Spleen (tissue), 11 donors: ENCODE measurements around the gene GPR34. TPM values are rescaled to one million over a fixed set of nuclear protein-coding genes. Genes with fewer than 3 reads are reported as not detected.
"Not testable (repeated sequence)": the region's sequence is repeated elsewhere in the genome, so short reads cannot be mapped to it uniquely, and the experiment has no call there.

Experiments
- DNase-seq: peaks from one replicate; pipeline ENCODE4 v3.0.0-alpha.2; 2020
- H3K27ac ChIP-seq, 8 donors: fragments of 200-600 bp; sonication (generic) in 7 of 8; 1 replicate in 4 of 8; 2 replicates in 4 of 8; pipeline versions ENCODE4 v1.5.0 to v1.8.0; 2016 to 2021; ENCODE audit warnings: inconsistent platforms in 4 of 8, mild to moderate bottlenecking in 4 of 8, moderate library complexity in 1 of 8
- H3K27me3 ChIP-seq, 7 donors: fragments of 200-600 bp; sonication (generic) in 6 of 7; replicated peaks in 1 of 7; 1 replicate in 4 of 7; 2 replicates in 3 of 7; pipeline versions ENCODE4 v1.5.0 to v1.8.0; 2016 to 2021; ENCODE audit warnings: inconsistent platforms in 3 of 7, mild to moderate bottlenecking in 1 of 7
- H3K36me3 ChIP-seq, 6 donors: fragments of 200-600 bp; sonication (generic) in 5 of 6; 1 replicate in 4 of 6; 2 replicates in 2 of 6; pipeline versions ENCODE4 v1.5.0 to v1.8.0; 2016 to 2021; ENCODE audit warnings: inconsistent platforms in 2 of 6
- H3K4me1 ChIP-seq, 6 donors: fragments of 200-600 bp; sonication (generic) in 5 of 6; 1 replicate in 3 of 6; 2 replicates in 3 of 6; pipeline versions ENCODE4 v1.5.0 to v1.8.0; 2016 to 2021; ENCODE audit warnings: inconsistent platforms in 3 of 6
- H3K4me3 ChIP-seq, 8 donors: fragments of 200-600 bp; sonication (generic) in 7 of 8; 1 replicate in 4 of 8; 2 replicates in 4 of 8; pipeline versions ENCODE4 v1.5.0 to v1.8.0; 2016 to 2021; ENCODE audit warnings: inconsistent platforms in 4 of 8, mild to moderate bottlenecking in 4 of 8, moderate library complexity in 2 of 8
- H3K9me3 ChIP-seq, 8 donors: fragments of 200-600 bp; sonication (generic) in 7 of 8; 1 replicate in 4 of 8; 2 replicates in 4 of 8; pipeline versions ENCODE4 v1.5.0 to v1.8.0; 2016 to 2021; ENCODE audit warnings: inconsistent platforms in 4 of 8
- CTCF ChIP-seq, 11 experiments: fragments of 200-600 bp in 7 of 11; fragments of 450-650 bp in 4 of 11; sonication (generic) in 4 of 11; IDR thresholded peaks in 8 of 11; conservative IDR thresholded peaks in 3 of 11; 1 replicate in 7 of 11; 2 replicates in 4 of 11; pipeline versions ENCODE4 v1.4.0 to v1.8.0; 2016 to 2021; ENCODE audit warnings: antibody characterized with exemption in 11 of 11, inconsistent platforms in 4 of 11, mild to moderate bottlenecking in 1 of 11
- POLR2A ChIP-seq, 3 donors: fragments of 450-650 bp; IDR thresholded peaks; one replicate each; pipeline ENCODE4 v1.5.1; 2017; ENCODE audit warnings: antibody characterized with exemption in 3 of 3, mild to moderate bottlenecking in 1 of 3
- POLR2AphosphoS5 ChIP-seq, 3 donors: sonication (generic); formaldehyde crosslinking; IDR thresholded peaks; one replicate each; pipeline ENCODE4 v1.5.1; 2017; ENCODE audit warnings: antibody characterized with exemption in 3 of 3
- WGBS, 5 donors: extraction: QIAGEN DNeasy Blood & Tissue Kit in 3 of 5; methylation state at CpG; one replicate each; pipeline versions ENCODE4 v1.1.5 to v1.1.7; 2013 to 2018; 5-methylcytosine and 5-hydroxymethylcytosine counted together
- intact Hi-C: fragments of 100-400 bp; cut with DNase I; formaldehyde crosslinking; loops from one replicate; pipeline ENCODE4 v1.15.0; 2023; ENCODE audit warnings: low total_unique reads
- polyA plus RNA-seq, 3 donors: library from polyadenylated mRNA; stranded (reverse); fragments of 200-250 nt; gene quantifications; one replicate each; pipeline ENCODE4 v1.2.1, GENCODE V29; 2013
- total RNA-seq, 7 donors: library from RNA; depleted of rRNA in 3 of 7; stranded (reverse); fragments of >200 nt in 3 of 7; fragmentation: NEBNext Ultra II Directional in 4 of 7; extraction: Animal tissue kit (Norgen Biotek cat#: 25700) in 4 of 7; gene quantifications; one replicate each; pipeline versions ENCODE4 v1.1.0 to v1.2.1, GENCODE V29; 2016 to 2021
- donor health status: healthy with polysubstance abuse.
- donor health status: DM: no; HTN: no; CAD: no; lungs with moderate emphysema.
- donor health status: DM: no; HTN: no; CAD: no.
- donor health status: Bipolar disorder and iron deficiency.
- donor health status: healthy.
- donor health status: DM: no; HTN: no; CAD: no.
- donor health status: DM: yes; HTN: yes; CAD: no.

GPR34 gene
- total and polyA plus RNA-seq, 10 donors, result 5.5 to 45.1 (median 15.1) TPM

- intact Hi-C loops, result no loop called here
- H3K9me3 ChIP-seq, result no peaks in the 10 kb centered on the region
- 49 to 88% (median 62%) methylated on average over 1 of the region's 1 CpG for WGBS, 5 donors
- DNase-seq, result no peak
- H3K27me3 ChIP-seq, result no peaks in the 10 kb centered on the region
- no peaks in the 10 kb centered on the region for H3K4me1 ChIP-seq
- no peak overlapping the region for H3K27ac ChIP-seq
- TF ChIP-seq CTCF (IDR thresholded peaks at IDR 0.05 in 8 of 11, conservative IDR thresholded peaks at IDR 0.05 in 3 of 11) (no peak), POLR2A (IDR thresholded peaks at IDR 0.05) (no peak), POLR2AphosphoS5 (IDR thresholded peaks at IDR 0.05) (no peak)
- peaks cover 0 to 11% (median 0%) of the 10 kb centered on the region in 6 donors for H3K36me3 ChIP-seq
- no peak overlapping the region for H3K4me3 ChIP-seq
Measured at GRCh38 chrX:41672643-41673042, 16.1 kb upstream of the GPR34 start.

GRCh38 chrX:41676361-41676760 is 12.4 kb upstream of the GPR34 start:
- H3K4me3 ChIP-seq, H3K9me3 ChIP-seq, H3K27ac ChIP-seq, DNase-seq, H3K4me1 ChIP-seq, intact Hi-C loops, H3K27me3 ChIP-seq, H3K36me3 ChIP-seq: not testable (repeated sequence)
- 90 to 99% (median 98%) methylated on average over 14 to 15 of the region's 15 CpGs for WGBS, 5 donors

- Histone ChIP-seq H3K27me3 (peaks cover 0 to 6% (median 0%) of the 10 kb centered on the region in 7 donors), H3K36me3 (no peaks in the 10 kb centered on the region), H3K4me3 (no peak overlapping the region), H3K9me3 (no peaks in the 10 kb centered on the region), H3K4me1 (no peaks in the 10 kb centered on the region), H3K27ac (no peak overlapping the region)
- DNase-seq, result no peak
- intact Hi-C loops, result no loop called here
- 70 to 91% (median 85%) methylated on average over 6 of the region's 6 CpGs for WGBS, 5 donors
- TF ChIP-seq CTCF (IDR thresholded peaks at IDR 0.05 in 8 of 11, conservative IDR thresholded peaks at IDR 0.05 in 3 of 11) (no peak), POLR2A (IDR thresholded peaks at IDR 0.05) (no peak), POLR2AphosphoS5 (IDR thresholded peaks at IDR 0.05) (no peak)
Measured at GRCh38 chrX:41677183-41678060, 11.4 kb upstream of the GPR34 start.

GRCh38 chrX:41684138-41684537 is 4.6 kb upstream of the GPR34 start:
- Histone ChIP-seq H3K36me3 (no peaks in the 10 kb centered on the region), H3K27ac (no peak overlapping the region), H3K4me1 (peaks cover 0 to 36% (median 4%) of the 10 kb centered on the region in 6 donors), H3K9me3 (no peaks in the 10 kb centered on the region), H3K27me3 (peaks cover 0 to under 1% (median 0%) of the 10 kb centered on the region in 7 donors), H3K4me3 (no peak overlapping the region)
- intact Hi-C loops, result no loop called here
- TF ChIP-seq POLR2AphosphoS5 (IDR thresholded peaks at IDR 0.05) (no peak), CTCF (IDR thresholded peaks at IDR 0.05 in 8 of 11, conservative IDR thresholded peaks at IDR 0.05 in 3 of 11) (no peak), POLR2A (IDR thresholded peaks at IDR 0.05) (no peak)
- 53 to 83% (median 67%) methylated on average over 3 of the region's 3 CpGs for WGBS, 5 donors
- DNase-seq, result no peak
